Vagina (tissue), 2 donors: ENCODE data around the gene LPAR1. TPM values are rescaled to one million over a fixed set of nuclear protein-coding genes. Genes with fewer than 3 reads are reported as not detected.

Source experiments
- DNase-seq, 2 donors: peaks; one replicate each; pipeline ENCODE4 v3.0.0-alpha.2; 2017; ENCODE audit errors: extremely low spot score in 2 of 2
- H3K27ac ChIP-seq: fragments of 200-600 bp; sonication (generic); one replicate; pipeline ENCODE4 v1.5.1; 2019
- H3K27me3 ChIP-seq: fragments of 200-600 bp; sonication (generic); one replicate; pipeline ENCODE4 v1.5.1; 2019
- H3K36me3 ChIP-seq, 2 donors: fragments of 200-600 bp; sonication (generic); one replicate each; pipeline ENCODE4 v1.5.1; 2017 to 2019
- H3K4me1 ChIP-seq: fragments of 200-600 bp; sonication (generic); one replicate; pipeline ENCODE4 v1.5.1; 2019
- H3K4me3 ChIP-seq, 2 donors: fragments of 200-600 bp; sonication (generic); 1 replicate in 1 of 2; 2 replicates in 1 of 2; pipeline ENCODE4 v1.5.1; 2016 to 2019
- H3K9me3 ChIP-seq: fragments of 200-600 bp; sonication (generic); one replicate; pipeline ENCODE4 v1.5.1; 2019
- CTCF ChIP-seq, 3 experiments: fragments of 450-650 bp in 2 of 3; fragments of 200-600 bp in 1 of 3; sonication (generic) in 1 of 3; IDR thresholded peaks; one replicate each; pipeline ENCODE4 v1.5.1; 2017 to 2019; ENCODE audit warnings: antibody characterized with exemption in 3 of 3, mild to moderate bottlenecking in 2 of 3, moderate library complexity in 2 of 3
- POLR2A ChIP-seq, 2 donors: fragments of 450-650 bp; IDR thresholded peaks; one replicate each; pipeline ENCODE4 v1.6.1; 2017; ENCODE audit warnings: antibody characterized with exemption in 2 of 2, mild to moderate bottlenecking in 2 of 2, moderate library complexity in 2 of 2
- POLR2AphosphoS5 ChIP-seq, 2 donors: sonication (generic); formaldehyde crosslinking; IDR thresholded peaks; one replicate each; pipeline ENCODE4 v1.9.0; 2017; ENCODE audit warnings: antibody characterized with exemption in 2 of 2, mild to moderate bottlenecking in 2 of 2, low read depth in 1 of 2; ENCODE audit not compliant: insufficient read depth in 1 of 2
- intact Hi-C: fragments of 100-400 bp; cut with DNase I; formaldehyde crosslinking; loops from one replicate; pipeline ENCODE4 v1.15.1; 2023
- total RNA-seq: library from RNA; depleted of rRNA; stranded (reverse); fragments of >200 nt; gene quantifications from one replicate; pipeline ENCODE4 v1.2.3, GENCODE V29; 2016

LPAR1 gene
- total RNA-seq, 1 donor from 2014 or later = 83.0 TPM

- H3K27ac ChIP-seq = no peak overlapping the region
- no peaks in the 10 kb centered on the region for H3K27me3 ChIP-seq
- H3K4me1 ChIP-seq = peaks cover 71% of the 10 kb centered on the region
- TF ChIP-seq POLR2A (IDR thresholded peaks at IDR 0.05) (no peak), CTCF (IDR thresholded peaks at IDR 0.05) (no peak)
- no peaks in the 10 kb centered on the region for H3K36me3 ChIP-seq
- DNase-seq = no peak
- H3K4me3 ChIP-seq = no peak overlapping the region
- no peaks in the 10 kb centered on the region for H3K9me3 ChIP-seq
- intact Hi-C loops = no loop called here
These were observed 40.4 kb downstream of the LPAR1 start for GRCh38 chr9:110997847-110998246.

GRCh38 chr9:110996436-110997220, 41.6 kb downstream of the LPAR1 start:
- Histone ChIP-seq H3K36me3 (no peaks in the 10 kb centered on the region), H3K27ac (peak overlapping the region; percentile 34), H3K27me3 (no peaks in the 10 kb centered on the region), H3K4me1 (peaks cover 60% of the 10 kb centered on the region), H3K9me3 (no peaks in the 10 kb centered on the region), H3K4me3 (no peak overlapping the region)
- intact Hi-C loops = no loop called here
- TF ChIP-seq POLR2A (IDR thresholded peaks at IDR 0.05) = no peak
- TF ChIP-seq POLR2AphosphoS5 (IDR thresholded peaks at IDR 0.05; ENCODE audit: insufficient read depth in 1 of 2, low read depth in 1 of 2) = no peak
- TF ChIP-seq CTCF (IDR thresholded peaks at IDR 0.05) = no peak
- DNase-seq = no peak

- Histone ChIP-seq H3K36me3 (no peaks in the 10 kb centered on the region), H3K4me3 (no peak overlapping the region), H3K4me1 (peaks cover 58% of the 10 kb centered on the region), H3K27ac (peak overlapping the region; percentile 34), H3K27me3 (no peaks in the 10 kb centered on the region), H3K9me3 (no peaks in the 10 kb centered on the region)
- TF ChIP-seq POLR2AphosphoS5 (IDR thresholded peaks at IDR 0.05; ENCODE audit: insufficient read depth in 1 of 2, low read depth in 1 of 2) = no peak
- no peak for TF ChIP-seq POLR2A (IDR thresholded peaks at IDR 0.05)
- no peak for TF ChIP-seq CTCF (IDR thresholded peaks at IDR 0.05)
- no peak for DNase-seq
- intact Hi-C loops = no loop called here
These were observed 42.6 kb downstream of the LPAR1 start for GRCh38 chr9:110995420-110996340.

- no peak for DNase-seq
- intact Hi-C loops = no loop called here
- H3K9me3 ChIP-seq = no peaks in the 10 kb centered on the region
- H3K36me3 ChIP-seq = no peaks in the 10 kb centered on the region
- H3K4me1 ChIP-seq = peaks cover 50% of the 10 kb centered on the region
- H3K27ac ChIP-seq = no peak overlapping the region
- H3K27me3 ChIP-seq = no peaks in the 10 kb centered on the region
- H3K4me3 ChIP-seq = no peak overlapping the region
- TF ChIP-seq CTCF (IDR thresholded peaks at IDR 0.05) = no peak
- TF ChIP-seq POLR2A (IDR thresholded peaks at IDR 0.05) = no peak
- TF ChIP-seq POLR2AphosphoS5 (IDR thresholded peaks at IDR 0.05; ENCODE audit: insufficient read depth in 1 of 2, low read depth in 1 of 2) = no peak
These were observed 43.5 kb downstream of the LPAR1 start for GRCh38 chr9:110994771-110995241.
